DND-41 (cell line): Measurements from ENCODE around the gene FOXP1.

ENCODE experiments used
- ATAC-seq: fragments of 200-7000 bp; cut with Tn5 transposase; 3 replicates; pipeline ENCODE4 v1.9.1; 2021; ENCODE audit warnings: low read depth; ENCODE audit not compliant: insufficient read depth
- DNase-seq: peaks from one replicate; pipeline ENCODE4 v3.0.0-alpha.2; 2020
- H2AFZ ChIP-seq: 2 replicates; pipeline ENCODE4 v1.6.0; 2012; ENCODE audit warnings: low read depth, low read length
- H3K27ac ChIP-seq: 2 replicates; pipeline ENCODE4 v1.5.1; 2012; ENCODE audit warnings: low read length, inconsistent platforms
- H3K27me3 ChIP-seq: fragments of 200-600 bp; sonication (generic); 2 replicates; pipeline ENCODE4 v1.6.0; 2012; ENCODE audit warnings: low read length, mild to moderate bottlenecking, inconsistent platforms; ENCODE audit not compliant: insufficient read depth, poor library complexity
- H3K36me3 ChIP-seq: 2 replicates; pipeline ENCODE4 v1.5.1; 2012; ENCODE audit warnings: low read length, inconsistent platforms; ENCODE audit not compliant: insufficient read depth
- H3K4me1 ChIP-seq: 2 replicates; pipeline ENCODE4 v1.5.1; 2012; ENCODE audit warnings: mild to moderate bottlenecking, low read length; ENCODE audit not compliant: insufficient read depth
- H3K4me2 ChIP-seq: 2 replicates; pipeline ENCODE4 v1.6.0; 2012; ENCODE audit warnings: mild to moderate bottlenecking, moderate library complexity, low read length, inconsistent platforms; ENCODE audit not compliant: insufficient read depth
- H3K4me3 ChIP-seq, 2 experiments: fragments of 200-600 bp in 1 of 2; shearing (Covaris generic) in 1 of 2; 2 replicates each; pipeline ENCODE4 v1.5.1; 2012 to 2016; ENCODE audit warnings: inconsistent platforms in 2 of 2, low read length in 2 of 2, mild to moderate bottlenecking in 2 of 2, low read depth in 1 of 2, moderate library complexity in 1 of 2
- H3K79me2 ChIP-seq: 2 replicates; pipeline ENCODE4 v1.6.0; 2012; ENCODE audit warnings: low read length, inconsistent platforms; ENCODE audit not compliant: insufficient read depth
- H3K9ac ChIP-seq: 2 replicates; pipeline ENCODE4 v1.6.0; 2012; ENCODE audit warnings: low read depth, mild to moderate bottlenecking, inconsistent platforms, low read length, moderate library complexity
- H3K9me3 ChIP-seq: 2 replicates; pipeline ENCODE4 v1.5.1; 2012; ENCODE audit warnings: low read length, moderate library complexity, mild to moderate bottlenecking, inconsistent platforms; ENCODE audit not compliant: insufficient read depth, severe bottlenecking
- H4K20me1 ChIP-seq: 2 replicates; pipeline ENCODE4 v1.6.0; 2012; ENCODE audit warnings: low read length; ENCODE audit not compliant: insufficient read depth
- CTCF ChIP-seq: IDR thresholded peaks from 2 replicates; pipeline ENCODE4 v1.5.1; 2012; ENCODE audit warnings: borderline replicate concordance, low read length, moderate library complexity, mild to moderate bottlenecking; ENCODE audit not compliant: poor library complexity, severe bottlenecking; ENCODE audit errors: extremely low read depth
- EZH2 ChIP-seq: IDR thresholded peaks from 3 replicates; pipeline ENCODE4 v1.6.1; 2012; ENCODE audit warnings: borderline replicate concordance, low read depth, mild to moderate bottlenecking, moderate library complexity, low read length, inconsistent platforms; ENCODE audit not compliant: severe bottlenecking

Gene FOXP1

GRCh38 chr3:71191031-71191482 lies 392.5 kb downstream of the FOXP1 start:
- Histone ChIP-seq H3K27me3 (no peaks in the 10 kb centered on the region), H3K9ac (no peak overlapping the region), H3K9me3 (no peaks in the 10 kb centered on the region), H3K4me3 (no peak overlapping the region), H4K20me1 (peaks cover 2% of the 10 kb centered on the region; the same call in 1 of the 2 replicates), H3K4me2 (no peak overlapping the region), H2AFZ (no peak overlapping the region), H3K27ac (no peak overlapping the region), H3K36me3 (no peaks in the 10 kb centered on the region), H3K4me1 (no peaks in the 10 kb centered on the region), H3K79me2 (no peaks in the 10 kb centered on the region)
- TF ChIP-seq EZH2 (no peak), CTCF (no peak)
- ATAC-seq, result no peak
- no peak for DNase-seq

DNA sequence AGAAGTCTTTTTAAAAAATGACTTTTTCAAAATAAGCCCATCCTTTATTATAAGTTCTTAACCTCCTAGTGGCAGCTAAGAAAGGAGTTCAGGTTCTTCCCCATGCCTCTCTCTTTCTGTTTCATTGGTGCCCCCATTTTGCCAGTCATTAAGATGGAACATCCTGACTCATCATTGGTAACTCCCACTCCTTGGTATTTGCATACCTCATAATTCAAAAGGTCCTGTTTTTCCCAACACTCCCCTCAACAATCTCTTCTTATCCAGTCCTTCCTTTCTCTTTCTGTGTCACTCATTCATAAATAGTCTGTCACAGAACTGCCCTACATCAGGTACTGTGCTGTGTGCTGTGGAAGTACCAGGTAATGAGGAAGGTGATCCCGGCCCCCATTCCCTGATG lies 394.0 kb downstream of the FOXP1 start:
- no peak for DNase-seq
- H3K27ac ChIP-seq, result no peak overlapping the region

GRCh38 chr3:71187715-71188114 lies 395.8 kb downstream of the FOXP1 start:
- Histone ChIP-seq H3K4me2 (no peak overlapping the region), H3K9me3 (no peaks in the 10 kb centered on the region), H3K36me3 (no peaks in the 10 kb centered on the region), H3K27me3 (no peaks in the 10 kb centered on the region), H3K9ac (no peak overlapping the region), H3K79me2 (no peaks in the 10 kb centered on the region), H3K4me3 (no peak overlapping the region), H3K27ac (no peak overlapping the region), H3K4me1 (no peaks in the 10 kb centered on the region), H4K20me1 (peaks cover 2% of the 10 kb centered on the region; the same call in 1 of the 2 replicates), H2AFZ (no peak overlapping the region)
- DNase-seq, result no peak
- TF ChIP-seq EZH2 (no peak), CTCF (no peak)
- no peak for ATAC-seq

More for the DNA sequence above, 394.0 kb downstream of the FOXP1 start:
- no peak overlapping the region for H3K4me3 ChIP-seq
- TF ChIP-seq EZH2, result no peak
- TF ChIP-seq CTCF, result no peak
- no peak overlapping the region for H3K9ac ChIP-seq
- no peaks in the 10 kb centered on the region for H3K4me1 ChIP-seq
- H3K79me2 ChIP-seq, result no peaks in the 10 kb centered on the region
- no peak for ATAC-seq
- H3K27me3 ChIP-seq, result no peaks in the 10 kb centered on the region
- H3K4me2 ChIP-seq, result no peak overlapping the region
- H4K20me1 ChIP-seq, result peaks cover 2% of the 10 kb centered on the region; the same call in 1 of the 2 replicates
- no peaks in the 10 kb centered on the region for H3K9me3 ChIP-seq
- no peak overlapping the region for H2AFZ ChIP-seq
- no peaks in the 10 kb centered on the region for H3K36me3 ChIP-seq

- H3K27ac ChIP-seq, result no peak overlapping the region
- no peaks in the 10 kb centered on the region for H3K36me3 ChIP-seq
- no peak for DNase-seq
- no peaks in the 10 kb centered on the region for H3K79me2 ChIP-seq
- TF ChIP-seq CTCF, result no peak
- no peak for TF ChIP-seq EZH2
- no peaks in the 10 kb centered on the region for H3K4me1 ChIP-seq
- no peak overlapping the region for H2AFZ ChIP-seq
- no peaks in the 10 kb centered on the region for H3K27me3 ChIP-seq
- no peak overlapping the region for H3K4me3 ChIP-seq
- no peak overlapping the region for H3K4me2 ChIP-seq
- H3K9me3 ChIP-seq, result no peaks in the 10 kb centered on the region
- H4K20me1 ChIP-seq, result peaks cover 2% of the 10 kb centered on the region; the same call in 1 of the 2 replicates
- ATAC-seq, result no peak
- H3K9ac ChIP-seq, result no peak overlapping the region
These were observed 396.7 kb downstream of the FOXP1 start for GRCh38 chr3:71186801-71187200.
